ENCODE data around the gene ANKLE2.

DNA sequence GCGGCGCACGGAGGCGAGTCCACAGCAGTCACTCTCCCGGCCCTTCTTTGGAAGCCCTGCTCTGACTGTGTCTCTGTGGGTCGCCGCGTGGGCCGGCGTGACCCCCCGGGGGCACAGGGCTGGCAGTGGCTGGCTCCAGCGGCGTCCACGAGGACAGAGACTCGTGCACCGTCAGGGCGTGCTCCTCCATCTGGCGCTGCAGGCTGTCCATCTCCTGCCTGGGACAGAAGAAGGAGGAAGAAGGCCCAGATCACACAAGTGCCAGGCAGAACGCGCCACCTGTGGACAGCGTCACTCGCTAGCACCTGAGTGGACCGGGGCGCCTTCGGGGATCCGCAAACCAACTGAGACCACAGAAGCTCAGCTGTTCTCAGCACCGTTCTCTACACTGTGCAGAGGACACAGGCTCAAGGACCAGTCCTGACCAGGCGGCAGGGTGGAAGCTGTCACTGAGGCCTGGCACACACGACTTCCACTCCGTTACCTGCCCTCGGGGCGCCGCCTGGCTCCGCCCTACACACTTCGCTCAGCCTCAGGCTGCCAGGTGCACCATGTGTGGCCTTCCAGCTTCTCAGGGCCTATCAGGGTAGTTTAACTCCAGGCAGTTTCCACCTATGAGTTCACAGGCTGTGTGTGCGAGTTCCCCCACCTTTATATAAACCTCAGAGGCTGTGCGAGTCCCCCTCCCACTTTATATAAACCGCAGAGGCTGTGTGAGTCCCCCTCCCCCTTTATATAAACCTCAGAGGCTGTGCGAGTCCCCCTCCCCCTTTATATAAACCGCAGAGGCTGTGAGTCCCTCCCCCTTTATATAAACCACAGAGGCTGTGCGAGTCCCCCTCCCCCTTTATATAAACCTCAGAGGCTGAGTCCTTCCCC, 11.7 kb upstream of the ANKLE2 start:
- TF ChIP-seq POLR2AphosphoS5 (IDR thresholded peaks at IDR 0.05; ENCODE audit: low read depth, low read length) (no peak), TAF1 (IDR thresholded peaks at IDR 0.05; ENCODE audit: borderline replicate concordance, insufficient read depth, low read length) (no peak)
- TF ChIP-seq, protein P1, sequence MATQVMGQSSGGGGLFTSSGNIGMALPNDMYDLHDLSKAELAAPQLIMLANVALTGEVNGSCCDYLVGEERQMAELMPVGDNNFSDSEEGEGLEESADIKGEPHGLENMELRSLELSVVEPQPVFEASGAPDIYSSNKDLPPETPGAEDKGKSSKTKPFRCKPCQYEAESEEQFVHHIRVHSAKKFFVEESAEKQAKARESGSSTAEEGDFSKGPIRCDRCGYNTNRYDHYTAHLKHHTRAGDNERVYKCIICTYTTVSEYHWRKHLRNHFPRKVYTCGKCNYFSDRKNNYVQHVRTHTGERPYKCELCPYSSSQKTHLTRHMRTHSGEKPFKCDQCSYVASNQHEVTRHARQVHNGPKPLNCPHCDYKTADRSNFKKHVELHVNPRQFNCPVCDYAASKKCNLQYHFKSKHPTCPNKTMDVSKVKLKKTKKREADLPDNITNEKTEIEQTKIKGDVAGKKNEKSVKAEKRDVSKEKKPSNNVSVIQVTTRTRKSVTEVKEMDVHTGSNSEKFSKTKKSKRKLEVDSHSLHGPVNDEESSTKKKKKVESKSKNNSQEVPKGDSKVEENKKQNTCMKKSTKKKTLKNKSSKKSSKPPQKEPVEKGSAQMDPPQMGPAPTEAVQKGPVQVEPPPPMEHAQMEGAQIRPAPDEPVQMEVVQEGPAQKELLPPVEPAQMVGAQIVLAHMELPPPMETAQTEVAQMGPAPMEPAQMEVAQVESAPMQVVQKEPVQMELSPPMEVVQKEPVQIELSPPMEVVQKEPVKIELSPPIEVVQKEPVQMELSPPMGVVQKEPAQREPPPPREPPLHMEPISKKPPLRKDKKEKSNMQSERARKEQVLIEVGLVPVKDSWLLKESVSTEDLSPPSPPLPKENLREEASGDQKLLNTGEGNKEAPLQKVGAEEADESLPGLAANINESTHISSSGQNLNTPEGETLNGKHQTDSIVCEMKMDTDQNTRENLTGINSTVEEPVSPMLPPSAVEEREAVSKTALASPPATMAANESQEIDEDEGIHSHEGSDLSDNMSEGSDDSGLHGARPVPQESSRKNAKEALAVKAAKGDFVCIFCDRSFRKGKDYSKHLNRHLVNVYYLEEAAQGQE (IDR thresholded peaks at IDR 0.05; ENCODE audit: insufficient read depth in 1 of 2, low read depth in 2 of 2, low read length in 2 of 2), result no peak

Data from PFSK-1 (cell line).